NCI-H1417 (cell line): ENCODE measurements around the gene XPR1.
A peak's percentile ranks its signal among the peaks of the same experiment; 100 is the strongest.

Experiments used
- DNase-seq, 3 experiments: peaks; one replicate each; lab custom pipeline; 2025; lab: John Stamatoyannopoulos, UW

Gene XPR1

DNA sequence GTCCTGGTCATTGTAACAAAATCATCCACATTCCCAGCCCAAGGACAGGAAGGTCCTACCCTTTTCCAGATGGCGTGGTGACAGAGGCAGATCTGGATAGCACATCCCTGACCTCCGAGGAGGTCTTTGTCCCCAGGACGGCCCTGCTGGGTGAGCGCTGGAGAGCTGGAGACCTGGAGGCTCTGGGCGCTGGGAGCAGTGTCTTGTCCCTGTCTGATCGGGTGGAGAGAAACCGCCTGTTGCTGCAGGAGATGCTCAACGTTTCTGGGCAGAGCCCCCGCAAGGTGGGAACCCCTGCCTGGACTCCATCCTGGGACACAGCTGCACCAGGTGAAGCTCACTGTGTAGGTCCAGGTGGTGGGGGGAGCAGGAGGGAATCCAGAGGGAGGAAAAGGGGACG, 284.9 kb downstream of the XPR1 start:
- DNase-seq = no peak

DNA sequence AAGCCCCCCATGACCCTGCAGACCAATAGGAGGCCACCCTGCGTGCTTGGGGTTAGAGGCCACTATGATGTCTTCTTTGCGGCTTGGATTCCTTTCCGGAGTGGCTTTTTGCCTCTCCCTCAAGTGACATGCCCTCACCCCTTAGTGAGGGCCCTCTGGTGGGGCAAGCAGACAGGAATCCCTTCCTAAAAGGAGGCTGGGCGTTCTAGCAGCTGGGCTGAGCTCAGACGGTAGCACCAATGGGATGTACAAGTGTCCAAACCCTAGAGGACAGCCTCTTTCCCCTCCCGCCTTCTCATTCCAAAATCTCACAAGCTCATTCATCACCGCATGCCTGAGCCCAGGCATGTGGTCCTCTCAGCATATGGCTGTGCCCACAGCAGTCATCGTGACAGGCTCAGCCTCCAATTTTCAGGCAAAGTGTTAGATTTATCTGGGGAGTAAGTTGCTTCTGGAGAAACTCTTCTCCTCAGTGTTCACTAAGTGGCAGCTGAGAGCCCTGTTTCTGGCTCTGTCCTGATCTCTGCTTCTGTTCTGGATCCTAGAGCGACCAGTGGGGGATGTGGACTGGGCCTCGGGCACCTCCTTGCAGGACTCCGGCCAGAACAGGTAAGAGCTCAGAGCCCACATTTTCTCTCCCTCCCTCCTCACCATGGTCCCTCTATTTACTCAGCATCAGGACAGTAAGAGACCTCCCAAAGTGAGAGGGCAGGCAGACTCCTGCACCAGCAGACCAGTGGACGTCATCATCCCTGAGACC, 285.7 kb downstream of the XPR1 start:
- no peak for DNase-seq

DNA sequence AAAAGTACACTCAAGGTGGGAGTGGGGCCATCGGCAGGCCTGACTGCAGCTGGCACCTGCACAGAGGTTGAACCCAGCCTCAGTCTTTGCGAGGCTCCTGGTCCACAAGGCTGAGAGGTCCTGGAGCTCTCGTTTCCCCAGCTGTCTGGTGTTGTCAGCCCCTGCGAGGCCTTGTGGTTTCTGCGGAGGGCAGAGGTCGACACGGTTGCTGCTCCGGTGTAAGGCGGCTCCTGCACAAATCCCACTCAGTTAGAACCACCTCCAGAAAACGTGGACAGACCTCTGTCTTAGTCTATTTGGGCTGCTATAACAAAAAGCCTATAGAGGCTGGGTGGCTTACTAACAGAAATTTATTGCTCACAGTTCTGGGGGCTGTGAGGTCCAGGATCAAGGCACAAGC, 286.7 kb downstream of the XPR1 start:
- no peak for DNase-seq

DNA sequence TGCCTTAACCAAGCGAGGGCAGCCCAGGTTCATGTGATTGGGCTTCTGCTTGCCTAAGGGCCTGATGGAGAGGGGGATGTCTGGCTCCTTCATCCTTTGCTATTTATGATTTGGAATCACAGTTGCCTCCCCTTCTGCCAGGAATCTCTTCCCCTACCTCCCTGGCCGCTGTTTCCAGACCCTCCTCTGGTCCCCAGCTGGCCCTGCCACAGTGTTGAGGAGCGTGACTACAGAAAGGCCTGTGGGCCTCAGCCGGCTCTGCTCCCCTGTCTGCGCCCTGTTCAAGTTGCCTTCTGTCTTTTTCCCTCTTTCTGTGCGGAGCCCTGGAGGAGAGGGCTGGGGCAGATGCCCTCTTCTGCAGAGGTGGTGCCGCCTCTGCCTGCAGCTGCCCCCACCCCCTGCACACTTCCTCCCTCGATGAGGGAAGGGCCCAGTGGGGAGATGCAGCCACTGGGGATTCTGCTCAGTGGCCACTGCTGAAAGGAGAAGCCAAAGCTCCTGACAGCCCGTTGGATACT, 287.4 kb downstream of the XPR1 start:
- no peak for DNase-seq

DNA sequence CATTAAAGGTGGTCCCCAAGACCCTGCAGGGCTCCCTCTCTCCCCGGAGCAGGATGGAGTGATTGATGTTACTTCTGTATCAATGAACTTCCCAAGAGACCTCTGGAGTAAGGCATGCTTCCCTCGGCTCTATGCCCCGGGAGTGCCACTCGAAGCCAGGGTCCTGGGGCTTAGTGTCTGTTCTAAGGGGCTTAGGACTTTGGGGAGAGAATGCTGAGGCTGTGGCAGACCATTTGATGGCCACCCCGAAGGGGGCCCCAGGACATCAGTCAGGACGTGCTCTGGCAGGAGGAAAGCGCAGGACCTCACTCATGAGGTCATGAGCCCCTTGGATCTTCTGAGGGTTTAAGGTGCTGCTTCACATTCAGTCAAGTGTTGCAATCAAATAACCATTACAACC, 288.4 kb downstream of the XPR1 start:
- no peak for DNase-seq

DNA sequence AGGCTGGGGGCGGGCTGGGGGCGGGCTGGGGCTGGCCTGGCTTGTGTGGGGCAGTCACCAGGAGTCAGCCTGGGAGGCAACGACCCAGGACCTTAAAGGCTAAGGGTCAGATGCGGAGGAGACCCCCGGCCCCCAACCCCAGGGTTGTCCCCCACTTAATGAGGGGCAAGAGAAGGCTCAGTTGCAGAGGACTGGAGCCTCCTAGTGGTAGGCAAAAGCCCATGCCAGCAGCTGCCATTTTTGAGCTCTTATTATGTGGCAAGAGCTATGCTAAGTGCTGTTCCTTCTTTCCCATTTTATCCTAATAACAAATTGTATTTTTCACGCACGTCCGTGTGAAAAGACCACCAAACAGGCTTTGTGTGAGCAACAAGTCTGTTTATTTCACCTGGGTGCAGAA, 288.9 kb downstream of the XPR1 start:
- DNase-seq = no peak

DNA sequence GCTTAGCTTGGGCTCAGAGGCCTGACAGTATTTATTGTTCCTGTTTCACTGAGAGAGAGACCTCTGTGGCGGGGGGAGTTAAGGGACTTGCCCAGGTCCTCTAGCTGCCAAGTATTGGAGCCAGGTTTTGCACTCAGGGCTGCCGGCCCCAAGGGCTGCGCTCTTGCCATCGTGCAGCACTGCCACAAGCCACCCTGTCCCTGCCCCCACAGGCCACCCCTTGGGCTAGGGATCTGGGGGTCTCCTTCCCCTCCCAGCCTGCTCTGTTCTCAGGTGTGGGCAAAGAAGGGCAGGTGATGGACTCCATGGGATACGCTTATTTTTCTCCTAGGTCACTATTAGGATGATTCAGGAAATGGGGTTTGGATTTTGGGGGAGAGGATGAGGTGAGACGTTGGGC, 289.6 kb downstream of the XPR1 start:
- no peak for DNase-seq

DNA sequence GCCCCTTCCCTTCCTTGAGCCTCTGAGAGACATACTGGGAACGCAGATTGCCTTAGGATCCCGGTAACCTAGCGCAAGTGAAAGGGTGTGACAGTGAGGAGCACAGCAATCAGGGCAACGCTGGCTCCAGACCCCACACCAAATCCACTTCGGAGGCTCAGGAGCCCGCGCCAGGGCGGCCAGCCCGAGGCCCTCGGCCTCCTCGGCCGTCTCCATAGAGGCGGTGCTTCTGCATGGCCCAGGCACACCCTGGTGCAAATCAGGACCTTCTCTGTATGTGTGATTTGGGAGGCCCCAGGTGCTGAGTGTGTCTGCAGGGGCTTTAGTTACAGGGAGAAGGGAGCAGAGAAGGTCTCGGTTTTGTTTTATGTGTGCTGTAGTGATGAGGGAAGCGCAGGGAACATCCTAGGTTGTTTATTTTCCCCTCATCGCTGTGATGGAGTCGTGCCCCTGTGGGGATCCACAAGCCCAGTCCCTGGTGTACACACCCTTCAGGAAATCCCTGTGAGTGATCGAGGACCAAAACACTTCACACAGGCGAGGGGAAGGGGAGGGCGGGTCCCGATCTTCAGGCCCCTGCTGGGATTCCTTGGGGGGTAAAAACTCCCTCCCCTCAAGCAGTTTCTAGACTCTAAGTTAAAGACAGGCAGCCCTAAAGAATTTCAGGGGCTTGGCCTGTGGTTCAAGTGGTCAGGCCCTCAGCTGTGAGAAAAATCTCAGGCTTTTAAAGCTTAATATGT, 290.2 kb downstream of the XPR1 start:
- no peak for DNase-seq

DNA sequence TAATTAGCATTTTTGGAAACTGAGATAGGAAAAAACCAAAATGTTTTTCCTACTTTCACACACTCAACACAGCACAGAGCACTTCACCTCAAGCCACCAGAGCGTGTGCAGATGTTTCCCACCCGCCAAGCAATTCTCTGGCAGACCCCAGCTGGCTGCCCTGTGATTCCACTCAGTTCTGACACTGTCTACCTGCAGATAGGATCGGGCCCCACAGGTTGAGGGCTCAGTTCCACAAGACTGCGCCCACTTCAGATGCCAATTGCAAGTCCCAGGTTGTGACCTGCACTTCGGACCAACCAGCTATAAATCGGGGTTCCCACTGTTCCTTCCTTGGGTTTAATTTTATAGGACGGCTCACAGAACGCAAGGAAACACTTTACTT, 290.8 kb downstream of the XPR1 start:
- no peak for DNase-seq

DNA sequence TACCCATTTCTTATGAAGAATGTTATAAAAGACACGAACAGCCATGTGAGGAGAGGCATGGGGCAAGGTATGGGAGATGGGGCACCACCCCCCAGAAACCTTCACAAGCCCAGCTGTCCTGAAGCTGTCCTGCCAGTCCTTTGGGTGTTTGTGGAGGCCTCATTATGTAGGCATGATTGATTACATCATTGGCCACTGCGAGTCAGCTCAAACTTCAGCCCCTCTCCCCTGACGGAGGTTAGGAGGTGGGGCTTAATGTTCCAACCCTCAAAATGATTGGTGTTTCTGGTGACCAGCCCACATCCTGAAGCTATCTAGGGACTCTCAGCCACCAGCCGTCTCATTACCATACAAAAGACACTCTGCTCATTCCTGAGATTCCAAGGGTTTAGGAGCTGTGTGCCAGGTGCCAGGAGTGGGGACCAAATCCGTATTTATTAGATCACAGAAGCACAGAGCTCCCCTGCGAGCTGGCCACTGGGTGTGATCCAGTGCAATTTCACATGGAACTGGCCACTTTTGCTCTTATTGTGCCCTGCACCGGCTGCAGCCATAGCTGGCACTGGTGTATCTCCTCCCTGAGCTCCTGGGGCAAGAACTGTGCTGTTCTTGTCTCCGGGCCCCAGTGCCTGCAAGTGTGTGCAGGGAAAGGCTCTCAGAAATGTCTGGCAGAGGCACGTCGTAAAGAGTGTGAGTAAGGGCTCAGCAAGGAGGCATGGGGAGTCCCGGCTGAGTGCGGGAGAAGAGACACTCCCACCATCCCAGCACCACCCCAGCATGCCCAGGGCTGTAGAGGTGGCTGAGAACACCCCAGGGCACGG, 291.4 kb downstream of the XPR1 start:
- DNase-seq = no peak

DNA sequence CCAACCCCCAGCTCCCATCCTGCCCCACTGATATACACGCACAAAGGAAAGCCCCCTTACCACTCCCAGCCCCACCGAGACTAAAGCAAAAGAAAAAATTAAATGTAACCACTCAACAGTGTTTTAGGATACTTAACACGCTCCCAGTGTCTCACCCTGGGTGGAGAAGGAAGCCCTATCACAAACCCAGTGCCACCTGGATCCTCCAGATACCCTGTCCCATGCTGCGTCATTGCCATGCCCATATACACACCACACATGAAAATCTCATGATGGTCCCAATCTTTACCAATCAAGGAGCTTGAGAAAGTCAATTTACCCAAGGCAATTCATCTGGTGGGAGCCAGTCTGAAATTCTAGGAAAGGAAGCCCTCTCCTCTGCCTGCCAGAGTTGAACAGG, 292.1 kb downstream of the XPR1 start:
- no peak for DNase-seq

DNA sequence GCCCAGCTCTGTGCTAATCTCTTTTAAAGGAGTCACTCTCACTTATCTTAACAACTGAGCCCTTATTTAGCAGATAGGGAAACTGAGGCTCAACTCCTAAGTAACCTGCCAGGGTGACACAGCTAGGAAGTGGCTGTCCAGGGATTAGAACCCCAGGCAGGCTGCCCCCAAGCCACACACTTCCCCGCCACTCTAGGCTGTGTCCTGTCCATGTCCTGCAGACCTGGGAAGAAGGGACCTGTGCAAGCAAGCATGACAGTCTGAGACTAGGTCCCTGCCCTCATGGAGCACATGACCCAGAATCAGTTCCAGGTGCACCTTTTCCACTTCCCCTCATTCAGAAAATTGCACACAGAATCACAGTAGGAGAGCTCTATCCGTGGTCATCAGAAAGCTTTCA, 293.1 kb downstream of the XPR1 start:
- DNase-seq = no peak

DNA sequence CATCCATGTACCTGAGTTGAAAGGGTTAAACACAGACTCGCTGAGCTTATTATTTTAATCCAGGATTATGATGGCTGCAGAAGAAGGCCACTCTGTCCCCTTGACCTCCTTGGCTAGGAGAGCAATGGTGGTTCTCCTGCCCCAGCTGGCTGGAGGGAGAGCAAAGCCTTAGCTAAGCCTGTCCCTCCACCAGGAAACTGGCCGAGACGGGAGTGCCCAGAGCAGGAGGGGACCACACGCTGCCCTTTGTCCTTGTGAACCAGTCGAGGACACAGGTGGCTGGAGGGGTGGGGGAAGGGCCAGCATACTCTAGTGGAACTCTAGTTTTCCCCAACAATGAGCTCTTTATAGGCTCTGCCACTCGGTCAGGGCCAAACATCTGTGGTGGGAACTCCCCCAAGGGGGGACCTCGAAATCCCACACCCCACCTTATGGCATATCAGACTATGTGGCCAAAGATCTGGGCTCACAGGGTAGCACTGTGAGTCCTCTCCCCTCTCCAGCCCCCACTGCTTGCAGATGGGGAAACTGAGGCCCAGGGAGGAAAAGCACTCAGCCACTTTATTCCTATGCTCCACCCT, 293.7 kb downstream of the XPR1 start:
- peak in 1 of 3 experiments; percentile 29 for DNase-seq

DNA sequence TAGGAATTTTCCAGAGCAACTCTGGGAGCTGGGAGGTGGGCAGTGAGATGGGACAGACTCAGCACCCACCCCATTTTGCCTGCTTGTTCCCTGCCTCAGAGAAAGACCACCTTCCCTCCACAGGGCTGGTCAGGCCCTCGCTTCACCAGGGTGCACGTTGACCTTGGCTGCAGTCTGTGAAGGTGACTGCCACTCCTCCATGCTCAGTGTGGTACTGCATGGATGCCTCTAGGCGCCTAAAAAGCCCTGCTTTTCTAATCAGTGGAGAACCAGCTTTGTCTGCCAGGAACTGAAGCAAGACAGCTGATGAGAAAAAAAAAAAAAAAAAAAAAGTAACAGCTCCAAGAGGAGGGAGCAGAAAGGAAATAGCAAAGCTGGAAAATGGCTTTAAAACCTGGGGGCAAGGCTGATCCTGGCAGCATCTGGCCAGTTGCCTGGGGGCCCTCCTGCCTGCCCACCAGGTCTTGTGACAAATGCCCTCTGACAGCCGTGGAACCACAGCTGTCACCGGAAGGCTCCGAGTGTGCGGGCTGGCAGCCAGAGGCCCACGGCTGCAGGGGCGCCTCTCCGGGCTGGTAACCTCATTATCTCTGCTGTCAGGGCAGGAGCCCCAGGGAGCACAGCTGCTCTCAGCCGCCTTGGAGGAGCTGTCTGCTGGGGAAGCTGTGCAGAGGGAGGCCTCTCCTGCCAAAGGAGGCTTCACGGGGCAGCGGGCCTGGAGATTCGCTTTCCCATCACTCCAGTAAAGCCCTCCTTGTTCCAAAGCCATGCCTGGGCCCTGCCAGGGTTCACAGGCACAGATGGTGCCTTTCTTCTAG, 294.6 kb downstream of the XPR1 start:
- peak; percentile 69 to 83 (median 73) for DNase-seq

DNA sequence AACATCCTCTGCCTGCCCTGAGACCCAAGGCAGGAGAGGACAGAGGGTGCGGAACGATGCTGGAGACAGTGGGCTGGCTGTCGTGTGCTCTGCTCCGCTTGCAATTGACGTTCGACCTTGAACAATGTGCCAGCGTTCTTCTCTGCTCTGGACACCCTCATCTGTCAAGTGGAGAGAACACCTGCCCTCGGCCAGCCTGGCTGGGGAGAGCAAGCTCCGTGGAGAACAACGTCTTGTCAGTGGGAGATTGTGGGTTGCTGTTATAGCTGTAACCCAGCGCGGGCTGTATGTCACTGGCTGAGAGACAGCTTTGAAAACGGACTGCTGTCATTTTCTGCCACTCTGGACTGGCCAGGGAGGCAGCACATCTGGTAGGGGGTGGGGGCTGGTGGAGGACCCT, 295.5 kb downstream of the XPR1 start:
- peak; percentile 20 to 80 (median 73) for DNase-seq

DNA sequence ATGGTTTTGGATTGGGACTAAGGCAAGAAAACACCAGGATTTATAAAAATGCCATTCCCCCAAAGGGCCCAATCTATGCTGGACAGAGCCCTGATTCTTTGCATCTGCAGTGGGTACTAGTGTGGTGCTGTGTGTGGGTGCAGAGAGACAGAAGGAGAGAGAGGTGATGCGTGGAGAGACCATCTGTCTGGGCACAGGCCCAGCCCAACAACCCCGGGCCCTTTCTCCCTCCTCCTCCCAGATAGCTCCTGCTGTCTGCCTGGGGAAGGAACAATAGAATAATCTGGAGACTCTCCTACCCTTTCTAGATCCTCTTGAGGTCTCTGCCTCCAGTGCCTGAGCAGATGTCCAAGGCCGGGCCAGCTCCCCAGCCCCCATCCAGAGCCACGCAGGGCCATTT, 296.0 kb downstream of the XPR1 start:
- DNase-seq = peak in 2 of 3 experiments; percentile 58 to 66

DNA sequence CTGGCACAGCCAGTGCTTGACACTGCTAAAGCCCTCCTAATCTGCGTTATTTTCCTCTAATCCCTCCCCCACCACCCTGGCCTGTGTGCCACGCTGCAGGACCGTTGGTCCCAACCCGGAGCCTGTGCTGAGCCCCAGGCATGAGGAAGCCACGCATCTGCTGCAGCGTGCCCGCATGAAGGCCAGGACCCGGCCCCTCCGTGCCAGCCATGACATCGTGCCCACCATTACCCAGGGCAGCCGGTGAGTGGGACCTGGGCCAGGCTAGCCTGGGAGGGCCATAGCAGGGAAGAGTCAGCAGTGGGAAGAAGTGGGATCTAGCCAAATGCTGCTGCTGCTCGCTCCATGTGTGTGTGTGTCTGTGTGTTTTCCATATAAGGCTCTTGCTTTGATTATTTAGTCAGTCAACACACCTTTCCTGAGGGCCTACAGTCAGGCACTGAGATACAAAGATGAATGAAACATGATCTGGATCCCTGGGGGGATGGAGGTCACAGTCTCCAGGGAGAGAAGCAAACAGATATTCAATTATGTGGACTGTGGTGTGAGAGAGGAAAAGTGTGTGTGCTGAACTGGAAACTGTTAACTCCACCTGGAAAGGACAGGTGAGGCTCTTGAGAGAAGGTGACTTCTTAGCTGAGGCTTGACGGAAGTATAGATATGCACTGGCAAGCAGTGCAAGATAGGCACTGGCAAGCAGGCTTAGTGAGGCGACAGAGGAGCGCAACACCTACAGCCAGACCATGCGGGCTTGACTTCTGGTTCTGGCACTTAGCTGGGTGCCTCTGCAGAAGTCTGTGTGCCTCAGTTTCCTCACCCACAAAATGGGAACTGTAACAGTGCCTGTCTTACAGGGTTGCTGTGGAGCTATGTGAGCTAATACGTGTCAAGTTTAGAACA, 296.8 kb downstream of the XPR1 start:
- peak; percentile 35 to 80 (median 78) for DNase-seq

DNA sequence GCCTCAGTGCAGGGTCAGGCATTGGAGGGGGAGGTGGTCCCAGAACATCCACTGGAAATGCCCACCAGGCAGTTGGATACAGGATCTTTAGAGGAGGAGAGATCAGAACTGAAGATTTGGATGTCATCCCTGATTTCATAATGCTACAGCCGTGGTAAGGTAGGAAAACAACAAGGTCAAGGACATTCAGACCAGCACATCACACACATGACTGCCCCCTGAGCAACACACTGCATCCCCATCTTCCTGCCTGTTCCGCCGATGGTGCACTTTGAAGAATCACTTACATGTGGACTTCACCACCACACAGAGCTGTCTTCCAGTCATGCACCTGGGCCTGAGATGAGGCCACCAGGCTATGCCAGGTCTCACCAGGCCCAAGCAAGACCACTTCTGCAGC, 297.6 kb downstream of the XPR1 start:
- no peak for DNase-seq

DNA sequence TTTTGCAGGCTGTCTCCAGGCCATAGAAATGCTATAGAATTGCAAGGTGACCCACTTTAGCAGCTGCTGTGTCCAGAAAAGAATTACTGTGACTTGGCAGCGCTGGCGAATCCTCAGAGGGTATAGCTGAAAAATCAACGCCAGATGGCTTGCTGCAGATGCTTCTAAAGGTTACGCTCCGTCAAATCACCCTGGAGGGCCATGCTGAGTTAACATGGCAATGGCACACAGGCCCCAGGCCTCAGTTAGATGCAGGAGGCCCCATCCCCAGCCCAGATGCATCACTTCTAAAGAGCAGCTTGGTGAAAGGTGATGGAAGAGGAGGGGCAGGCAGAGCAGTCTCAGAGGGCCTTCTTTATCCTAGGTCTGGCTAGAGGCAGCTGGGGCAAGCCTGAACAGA, 298.9 kb downstream of the XPR1 start:
- peak in 2 of 3 experiments; percentile 30 to 68 for DNase-seq

DNA sequence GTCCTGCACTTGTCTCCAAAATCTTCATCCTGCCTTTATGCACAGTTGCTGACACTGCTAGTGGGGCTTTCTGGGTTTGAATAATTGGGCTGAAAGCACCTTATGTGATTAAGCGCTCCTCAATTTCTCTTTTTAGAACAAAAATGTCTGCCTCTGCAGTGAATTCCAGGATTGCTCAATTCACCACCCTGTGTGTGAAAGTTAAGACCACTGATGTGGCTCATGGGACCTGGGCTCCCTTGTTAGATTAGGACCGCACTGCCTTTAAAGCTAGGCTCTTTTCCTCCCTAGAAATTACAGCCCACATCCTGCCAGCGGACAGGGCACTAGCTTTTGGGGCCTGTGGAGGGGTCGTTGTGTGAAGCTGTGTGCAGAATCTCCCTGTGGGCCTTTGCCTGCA, 299.7 kb downstream of the XPR1 start:
- DNase-seq = no peak
